Choroid plexus epithelial cell (primary cell): Measurements from ENCODE around the gene RPTOR.

Experiments
- DNase-seq: peaks from one replicate; pipeline ENCODE4 v3.0.0-alpha.2; 2010; ENCODE audit warnings: low read depth
- H3K4me3 ChIP-seq: 2 replicates; pipeline ENCODE4 v1.5.1; 2011; ENCODE audit warnings: low read depth, mild to moderate bottlenecking, control low read depth, low read length, moderate library complexity
- TF ChIP-seq, protein P1 (sequence below): conservative IDR thresholded peaks from 2 replicates; pipeline ENCODE4 v1.5.1; 2011; ENCODE audit warnings: low read depth, mild to moderate bottlenecking, control low read depth, inconsistent platforms, low read length, moderate library complexity

Gene RPTOR

DNA sequence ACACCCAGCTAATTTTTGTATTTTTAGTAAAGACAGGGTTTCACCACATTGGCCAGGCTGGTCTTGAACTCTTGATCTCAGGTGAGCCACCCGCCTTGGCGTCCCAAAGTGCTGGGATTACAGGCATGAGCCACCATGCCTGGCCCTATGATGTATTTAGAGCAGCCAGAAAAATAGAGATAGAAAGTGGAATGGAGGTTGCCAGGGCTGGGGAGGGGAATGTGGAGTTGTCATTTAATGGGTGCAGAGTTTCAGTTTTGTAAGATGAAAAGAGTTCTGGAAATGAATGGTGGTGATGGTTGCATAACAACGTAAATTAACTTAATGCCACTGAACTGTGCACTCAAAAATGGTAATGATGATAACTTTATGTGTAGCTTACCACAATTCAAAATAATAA is 36.7 kb upstream of the RPTOR start:
- no peak for DNase-seq
- TF ChIP-seq, protein P1, sequence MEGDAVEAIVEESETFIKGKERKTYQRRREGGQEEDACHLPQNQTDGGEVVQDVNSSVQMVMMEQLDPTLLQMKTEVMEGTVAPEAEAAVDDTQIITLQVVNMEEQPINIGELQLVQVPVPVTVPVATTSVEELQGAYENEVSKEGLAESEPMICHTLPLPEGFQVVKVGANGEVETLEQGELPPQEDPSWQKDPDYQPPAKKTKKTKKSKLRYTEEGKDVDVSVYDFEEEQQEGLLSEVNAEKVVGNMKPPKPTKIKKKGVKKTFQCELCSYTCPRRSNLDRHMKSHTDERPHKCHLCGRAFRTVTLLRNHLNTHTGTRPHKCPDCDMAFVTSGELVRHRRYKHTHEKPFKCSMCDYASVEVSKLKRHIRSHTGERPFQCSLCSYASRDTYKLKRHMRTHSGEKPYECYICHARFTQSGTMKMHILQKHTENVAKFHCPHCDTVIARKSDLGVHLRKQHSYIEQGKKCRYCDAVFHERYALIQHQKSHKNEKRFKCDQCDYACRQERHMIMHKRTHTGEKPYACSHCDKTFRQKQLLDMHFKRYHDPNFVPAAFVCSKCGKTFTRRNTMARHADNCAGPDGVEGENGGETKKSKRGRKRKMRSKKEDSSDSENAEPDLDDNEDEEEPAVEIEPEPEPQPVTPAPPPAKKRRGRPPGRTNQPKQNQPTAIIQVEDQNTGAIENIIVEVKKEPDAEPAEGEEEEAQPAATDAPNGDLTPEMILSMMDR = no peak
- no peak overlapping the region for H3K4me3 ChIP-seq

DNA sequence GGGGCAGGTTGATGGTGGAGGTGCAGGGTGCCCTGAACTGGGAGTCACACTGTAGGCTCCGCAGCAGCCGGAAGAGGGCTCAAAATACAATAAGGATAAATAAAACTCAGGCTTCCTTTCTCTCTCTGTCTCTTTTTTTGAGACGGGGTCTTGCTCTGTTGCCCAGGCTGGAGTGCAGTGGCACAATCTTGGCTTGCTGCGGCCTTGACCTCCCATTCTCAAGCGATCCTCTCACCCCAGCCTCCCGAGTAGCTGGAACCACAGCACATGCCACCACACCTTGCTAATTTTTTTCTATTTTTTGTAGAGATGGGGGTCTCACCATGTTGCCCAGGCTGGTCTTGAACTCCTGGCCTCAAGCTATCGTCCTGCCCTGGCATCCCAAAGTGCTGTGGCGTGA is 35.3 kb upstream of the RPTOR start:
- no peak for DNase-seq
- no peak overlapping the region for H3K4me3 ChIP-seq
- TF ChIP-seq, protein P1 = no peak

DNA sequence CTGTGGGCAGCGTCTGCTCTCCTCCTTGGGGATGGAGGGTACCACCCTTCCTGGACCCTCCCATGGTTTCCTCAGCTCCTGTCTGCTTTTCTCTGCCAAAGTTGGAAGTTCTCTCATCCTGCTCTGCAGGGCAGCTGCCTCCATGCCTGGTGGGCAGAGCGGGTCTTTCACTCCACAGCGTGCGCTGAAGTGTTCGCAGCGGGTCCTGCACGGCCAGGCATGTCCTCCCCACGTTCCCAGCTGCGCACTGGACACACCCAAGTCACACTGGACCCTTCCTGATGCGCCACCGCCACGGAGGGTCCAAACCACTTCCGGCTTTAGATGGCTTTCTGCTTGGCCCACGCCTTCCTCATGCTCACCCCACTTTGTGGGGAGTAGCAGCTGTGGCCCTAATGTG is 34.5 kb upstream of the RPTOR start:
- TF ChIP-seq, protein P1 = no peak
- DNase-seq = no peak

DNA sequence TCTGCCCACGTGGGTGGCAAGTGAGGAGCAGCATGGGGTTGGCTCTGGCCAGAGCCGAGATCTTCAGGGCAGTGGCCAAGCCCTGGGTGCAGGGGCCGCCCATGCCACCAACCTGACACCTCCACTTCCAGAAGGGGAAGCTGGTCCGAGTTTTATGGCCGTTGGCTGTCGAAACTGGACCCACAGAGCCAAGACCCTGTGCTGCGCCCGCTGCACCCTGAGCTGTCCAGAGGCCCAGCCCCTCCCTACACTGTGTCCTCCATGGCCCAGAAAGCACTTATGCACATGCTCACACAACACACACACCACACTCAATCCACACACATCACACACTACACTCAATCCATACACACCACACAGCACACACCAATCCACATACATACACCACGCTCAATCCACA is 33.9 kb upstream of the RPTOR start:
- DNase-seq = no peak
- H3K4me3 ChIP-seq = no peak overlapping the region
- TF ChIP-seq, protein P1 = no peak

More for the DNA sequence above, 34.5 kb upstream of the RPTOR start:
- H3K4me3 ChIP-seq = no peak overlapping the region

DNA sequence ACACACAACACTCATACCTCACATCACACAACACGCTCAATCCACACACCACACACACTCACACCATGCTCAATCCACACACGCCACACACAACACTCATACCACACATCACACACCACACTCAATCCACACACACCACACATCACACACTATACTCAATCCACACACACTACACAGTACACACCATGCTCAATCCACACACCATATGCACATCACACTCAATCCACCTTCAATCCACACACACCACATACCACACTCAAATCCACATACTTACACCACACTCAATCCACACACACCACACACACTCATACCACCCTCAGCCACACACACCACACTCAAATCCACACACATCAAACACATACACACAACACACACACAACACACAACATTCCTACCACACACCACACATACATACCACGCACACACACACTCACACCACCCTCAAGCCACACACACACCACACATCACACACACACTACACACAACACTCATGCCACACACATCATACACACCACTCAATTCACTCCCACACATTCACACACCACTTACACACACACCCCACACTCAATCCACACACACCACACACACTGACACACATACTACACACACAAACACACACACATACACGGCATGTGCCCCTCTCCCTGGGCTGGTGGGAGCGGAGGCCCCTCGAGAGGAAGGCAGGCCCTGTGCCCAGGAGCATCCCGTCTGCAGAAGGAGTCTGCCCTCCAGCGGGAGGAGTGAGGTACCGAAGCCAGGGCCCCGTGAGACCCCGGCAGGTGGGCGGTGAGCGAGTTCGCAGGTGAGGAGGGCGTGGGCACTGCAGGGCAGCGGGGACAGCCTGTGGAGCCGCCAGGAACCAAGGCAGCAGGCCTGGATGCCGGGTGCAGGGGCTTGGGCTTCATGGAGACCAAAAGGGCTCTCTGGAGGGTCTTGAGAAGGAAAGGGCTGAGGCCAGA is 33.1 kb upstream of the RPTOR start:
- DNase-seq = no peak
- TF ChIP-seq, protein P1 = no peak
- H3K4me3 ChIP-seq = no peak overlapping the region

DNA sequence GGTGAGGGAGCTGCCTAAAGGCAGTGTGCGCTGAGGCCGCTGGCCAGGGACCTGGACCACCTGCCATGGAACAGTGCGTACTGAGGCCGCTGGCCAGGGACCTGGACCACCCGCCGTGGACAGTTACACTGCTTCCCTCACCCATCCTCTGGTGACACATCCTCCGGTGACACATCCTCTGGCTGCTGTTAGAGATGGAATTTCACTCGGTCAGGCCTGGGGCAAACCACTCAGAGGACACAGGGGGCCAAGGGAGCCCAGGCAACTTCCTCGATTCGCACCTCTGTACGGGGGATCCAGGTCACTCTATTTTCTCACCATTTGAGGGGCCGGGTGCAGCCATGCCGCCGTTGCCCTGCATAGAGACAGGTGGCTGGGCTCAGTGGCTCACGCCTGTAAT is 32.4 kb upstream of the RPTOR start:
- DNase-seq = peak; percentile 53
- H3K4me3 ChIP-seq = no peak overlapping the region
- TF ChIP-seq, protein P1 = no peak

DNA sequence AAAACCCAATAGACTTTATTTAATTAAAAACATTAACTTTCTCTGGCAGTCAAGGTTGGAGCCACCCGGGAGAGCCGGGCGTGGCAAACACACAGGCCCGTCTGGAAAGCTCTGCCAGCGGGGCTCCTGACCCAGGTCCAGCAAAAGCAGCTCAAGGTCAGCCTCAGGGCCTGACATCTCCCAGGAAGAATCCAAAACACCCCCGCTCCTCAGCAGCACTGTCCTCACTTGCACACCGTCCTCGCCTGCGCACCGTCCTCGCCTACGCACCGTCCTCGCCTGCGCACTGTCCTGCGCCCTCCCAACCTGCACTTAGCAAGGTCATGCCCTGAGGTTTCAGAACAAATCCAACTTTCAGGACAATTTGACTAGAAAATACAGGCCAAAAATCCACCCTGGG is 31.4 kb upstream of the RPTOR start:
- TF ChIP-seq, protein P1 = no peak
- H3K4me3 ChIP-seq = no peak overlapping the region
- DNase-seq = no peak
